SK-N-SH (cell line): ENCODE data around the gene PRR35.

ENCODE experiments used
- CTCF ChIP-seq: fragments of 200-600 bp; sonication (generic); IDR thresholded peaks from 2 replicates; pipeline ENCODE4 v1.6.1; 2017; ENCODE audit warnings: antibody characterized with exemption, mild to moderate bottlenecking, moderate library complexity
- ELF1 ChIP-seq: IDR thresholded peaks from 2 replicates; pipeline ENCODE4 v1.4.0; 2012
- EP300 ChIP-seq, 2 experiments: IDR thresholded peaks; 2 replicates each; pipeline versions ENCODE4 v1.4.0 to v1.6.1; 2012; ENCODE audit warnings: borderline replicate concordance in 1 of 2, low read depth in 1 of 2, low read length in 1 of 2
- EZH2phosphoT487 ChIP-seq: fragments of 200-600 bp; sonication (generic); IDR thresholded peaks from 2 replicates; pipeline ENCODE4 v1.6.1; 2017; ENCODE audit warnings: low read depth, mixed run types, mild to moderate bottlenecking, antibody characterized with exemption, moderate library complexity, borderline replicate concordance
- MAX ChIP-seq: IDR thresholded peaks from 2 replicates; pipeline ENCODE4 v1.4.0; 2012; ENCODE audit warnings: low read depth
- POLR2AphosphoS5 ChIP-seq: IDR thresholded peaks from 2 replicates; pipeline ENCODE4 v1.6.1; 2012; ENCODE audit warnings: low read depth, low read length
- REST ChIP-seq: IDR thresholded peaks from 2 replicates; pipeline ENCODE4 v1.6.1; 2012; ENCODE audit warnings: mild to moderate bottlenecking, low read depth, low read length, moderate library complexity
- SMC3 ChIP-seq: IDR thresholded peaks from 2 replicates; pipeline ENCODE4 v1.6.1; 2012; ENCODE audit warnings: low read depth, low read length, improper control_type of control experiment
- TAF1 ChIP-seq: IDR thresholded peaks from 2 replicates; pipeline ENCODE4 v1.6.1; 2012; ENCODE audit warnings: low read depth, mild to moderate bottlenecking, low read length, moderate library complexity, borderline replicate concordance

- TF ChIP-seq MAX (no peak), EZH2phosphoT487 (no peak), REST (no peak), CTCF (no peak), SMC3 (no peak), EP300 (IDR thresholded peaks at IDR 0.05; ENCODE audit: borderline replicate concordance in 1 of 2, low read depth in 1 of 2, low read length in 1 of 2) (no peak), POLR2AphosphoS5 (peak; percentile 31), TAF1 (no peak), ELF1 (no peak)
These were observed 26.7 kb downstream of the PRR35 start for GRCh38 chr16:586645-587590.
